AG10803 (cell line): ENCODE measurements around the gene POP7.
A peak's percentile ranks its signal among the peaks of the same experiment; 100 is the strongest.
"Not testable (repeated sequence)": the region's sequence is repeated elsewhere in the genome, so short reads cannot be mapped to it uniquely, and the experiment has no call there.

Experiments
- DNase-seq: peaks from one replicate; pipeline ENCODE4 v3.0.0; 2010; ENCODE audit warnings: low read depth
- H3K4me3 ChIP-seq: 2 replicates; pipeline ENCODE4 v1.5.1; 2011; ENCODE audit warnings: mild to moderate bottlenecking, low read length, control low read depth
- TF ChIP-seq, protein P1 (sequence below): conservative IDR thresholded peaks from 2 replicates; pipeline ENCODE4 v1.5.1; 2011; ENCODE audit warnings: mild to moderate bottlenecking, low read length, control low read depth, inconsistent platforms

The POP7 gene

DNA sequence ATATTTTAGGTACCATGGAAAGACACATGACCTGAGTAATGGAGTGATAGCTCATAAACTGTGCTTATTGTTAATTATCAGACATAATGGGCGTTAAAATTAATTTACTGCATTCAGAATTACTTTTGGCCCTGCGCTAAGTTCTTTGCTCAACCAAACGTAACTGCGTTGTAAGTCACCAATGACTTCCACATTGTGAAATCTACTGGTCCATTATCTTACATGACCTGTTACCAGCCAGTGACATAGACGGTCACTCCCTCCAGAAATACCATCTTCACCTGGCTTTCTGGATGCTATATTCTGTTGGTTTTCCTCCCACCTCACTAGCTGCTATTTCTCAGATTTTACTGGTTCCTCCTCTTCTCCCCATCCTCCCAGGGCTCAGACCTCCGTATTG lies 6.9 kb upstream of the POP7 start:
- no peak overlapping the region for H3K4me3 ChIP-seq
- DNase-seq: no peak
- TF ChIP-seq, protein P1, sequence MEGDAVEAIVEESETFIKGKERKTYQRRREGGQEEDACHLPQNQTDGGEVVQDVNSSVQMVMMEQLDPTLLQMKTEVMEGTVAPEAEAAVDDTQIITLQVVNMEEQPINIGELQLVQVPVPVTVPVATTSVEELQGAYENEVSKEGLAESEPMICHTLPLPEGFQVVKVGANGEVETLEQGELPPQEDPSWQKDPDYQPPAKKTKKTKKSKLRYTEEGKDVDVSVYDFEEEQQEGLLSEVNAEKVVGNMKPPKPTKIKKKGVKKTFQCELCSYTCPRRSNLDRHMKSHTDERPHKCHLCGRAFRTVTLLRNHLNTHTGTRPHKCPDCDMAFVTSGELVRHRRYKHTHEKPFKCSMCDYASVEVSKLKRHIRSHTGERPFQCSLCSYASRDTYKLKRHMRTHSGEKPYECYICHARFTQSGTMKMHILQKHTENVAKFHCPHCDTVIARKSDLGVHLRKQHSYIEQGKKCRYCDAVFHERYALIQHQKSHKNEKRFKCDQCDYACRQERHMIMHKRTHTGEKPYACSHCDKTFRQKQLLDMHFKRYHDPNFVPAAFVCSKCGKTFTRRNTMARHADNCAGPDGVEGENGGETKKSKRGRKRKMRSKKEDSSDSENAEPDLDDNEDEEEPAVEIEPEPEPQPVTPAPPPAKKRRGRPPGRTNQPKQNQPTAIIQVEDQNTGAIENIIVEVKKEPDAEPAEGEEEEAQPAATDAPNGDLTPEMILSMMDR: no peak

DNA sequence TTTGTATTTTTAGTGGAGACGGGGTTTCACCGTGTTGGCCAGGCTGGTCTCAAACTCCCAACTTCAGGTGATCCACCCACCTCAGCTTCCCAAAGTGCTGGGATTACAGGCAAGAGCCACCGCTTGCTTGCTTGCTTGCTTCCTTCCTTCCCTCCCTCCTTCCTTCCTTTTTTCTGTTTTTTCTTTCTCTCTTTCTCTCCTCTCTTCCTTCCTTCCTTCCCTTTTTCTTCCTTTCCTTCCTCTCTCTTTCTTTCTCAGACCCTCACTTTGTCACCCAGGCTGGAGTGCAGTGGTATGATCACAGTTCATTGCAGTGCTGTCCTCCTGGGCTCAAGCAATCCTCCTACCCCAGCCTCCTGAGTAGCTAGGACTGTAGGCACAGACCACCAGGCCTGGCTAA lies 4.8 kb upstream of the POP7 start:
- not testable (repeated sequence) for H3K4me3 ChIP-seq, DNase-seq

DNA sequence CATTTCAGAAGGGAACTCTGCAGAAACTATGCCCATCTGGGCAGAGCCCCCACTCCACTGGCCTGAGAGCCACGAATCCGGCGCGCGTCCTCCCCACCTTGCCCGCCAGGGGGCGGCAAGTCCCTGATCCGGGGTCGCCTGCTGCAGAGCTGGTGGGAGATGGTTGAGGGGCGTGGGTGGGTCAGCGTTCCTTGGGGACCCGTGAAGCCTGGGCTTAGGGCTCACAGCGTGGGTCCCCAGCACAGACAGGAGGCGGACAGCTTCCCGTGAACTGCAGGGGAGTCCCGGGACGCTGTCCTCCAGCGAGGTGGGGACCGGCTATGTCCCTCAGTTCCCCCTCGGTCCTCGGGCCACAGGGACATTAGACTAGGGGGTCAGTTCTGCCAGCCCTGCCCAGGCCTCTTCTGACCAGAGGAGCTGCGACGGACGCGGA lies 585 bp upstream of the POP7 start:
- peak; percentile 58 for DNase-seq
- TF ChIP-seq, protein P1: peak; percentile 84
- peak overlapping the region; percentile 91 for H3K4me3 ChIP-seq

DNA sequence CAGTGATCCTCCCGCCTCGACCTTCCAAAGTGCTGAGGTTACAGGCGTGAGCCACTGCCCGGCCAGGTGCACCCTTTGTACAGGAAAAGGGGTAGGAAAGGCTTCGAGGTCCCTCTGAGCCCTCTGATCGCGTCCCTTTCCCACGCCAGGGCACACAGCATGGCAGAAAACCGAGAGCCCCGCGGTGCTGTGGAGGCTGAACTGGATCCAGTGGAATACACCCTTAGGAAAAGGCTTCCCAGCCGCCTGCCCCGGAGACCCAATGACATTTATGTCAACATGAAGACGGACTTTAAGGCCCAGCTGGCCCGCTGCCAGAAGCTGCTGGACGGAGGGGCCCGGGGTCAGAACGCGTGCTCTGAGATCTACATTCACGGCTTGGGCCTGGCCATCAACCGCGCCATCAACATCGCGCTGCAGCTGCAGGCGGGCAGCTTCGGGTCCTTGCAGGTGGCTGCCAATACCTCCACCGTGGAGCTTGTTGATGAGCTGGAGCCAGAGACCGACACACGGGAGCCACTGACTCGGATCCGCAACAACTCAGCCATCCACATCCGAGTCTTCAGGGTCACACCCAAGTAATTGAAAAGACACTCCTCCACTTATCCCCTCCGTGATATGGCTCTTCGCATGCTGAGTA lies 871 bp downstream of the POP7 start:
- H3K4me3 ChIP-seq: peak overlapping the region; percentile 87
- TF ChIP-seq, protein P1: no peak
- DNase-seq: no peak

DNA sequence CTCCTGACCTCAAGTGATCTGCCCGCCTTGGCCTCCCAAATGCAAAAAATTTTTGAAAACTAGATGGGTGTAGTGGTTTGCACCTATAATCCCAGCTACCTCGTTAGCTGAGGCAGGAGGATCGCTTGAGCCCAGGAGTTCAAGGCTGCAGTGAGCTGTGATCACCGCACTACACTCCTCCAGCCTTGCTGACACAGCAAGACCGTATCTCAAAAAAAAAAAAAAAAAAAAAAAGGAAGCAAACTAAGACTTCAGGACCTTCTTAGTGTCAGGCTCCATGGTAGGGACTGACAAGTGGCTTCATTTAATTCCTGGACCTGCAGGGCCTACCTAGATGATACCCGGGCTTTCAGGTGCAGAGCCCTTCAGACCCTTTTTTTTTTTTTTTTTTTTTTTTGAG lies 2.5 kb downstream of the POP7 start:
- no peak for DNase-seq
- H3K4me3 ChIP-seq: no peak overlapping the region
- TF ChIP-seq, protein P1: no peak

DNA sequence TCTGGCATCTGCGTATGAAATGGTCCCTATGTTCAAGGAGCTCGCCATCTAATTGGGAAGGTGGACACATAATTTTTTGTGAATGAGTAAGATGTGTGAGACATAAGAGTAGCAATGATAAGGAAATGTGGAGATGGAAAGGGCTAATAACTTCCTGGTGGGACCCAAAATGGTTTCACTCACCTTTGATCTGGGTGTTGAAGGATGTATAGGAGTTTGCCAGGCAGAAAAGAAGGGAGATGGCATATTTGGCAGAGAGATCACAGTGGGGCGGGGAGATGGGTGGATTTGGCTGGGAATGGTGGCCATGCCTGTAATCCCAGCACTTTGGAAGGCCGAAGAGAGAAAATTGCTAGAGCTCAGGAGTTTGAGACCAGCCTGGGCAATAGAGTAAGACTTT lies 4.5 kb downstream of the POP7 start:
- TF ChIP-seq, protein P1: no peak
- no peak for DNase-seq
- H3K4me3 ChIP-seq: no peak overlapping the region

DNA sequence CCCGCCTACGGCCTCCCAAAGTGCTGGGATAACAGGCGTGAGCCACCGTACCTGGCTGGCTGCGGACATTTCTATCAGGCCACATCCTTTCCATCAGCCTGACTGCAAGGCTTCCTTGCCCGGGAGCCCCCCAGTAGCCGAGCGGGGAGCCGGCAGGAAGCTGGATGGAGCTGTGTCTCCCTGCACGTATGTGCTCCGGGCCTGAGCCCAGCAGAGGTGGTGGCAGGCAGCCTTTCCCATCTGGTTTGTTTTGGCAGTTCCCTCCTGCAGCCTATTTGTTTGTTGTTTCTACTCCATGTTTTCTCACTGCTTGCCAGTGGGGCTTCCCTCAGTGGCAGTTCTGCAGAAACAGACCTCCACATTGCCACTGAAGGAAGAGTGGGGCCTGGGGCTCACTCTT lies 5.4 kb downstream of the POP7 start:
- TF ChIP-seq, protein P1: no peak
- H3K4me3 ChIP-seq: no peak overlapping the region
- no peak for DNase-seq

DNA sequence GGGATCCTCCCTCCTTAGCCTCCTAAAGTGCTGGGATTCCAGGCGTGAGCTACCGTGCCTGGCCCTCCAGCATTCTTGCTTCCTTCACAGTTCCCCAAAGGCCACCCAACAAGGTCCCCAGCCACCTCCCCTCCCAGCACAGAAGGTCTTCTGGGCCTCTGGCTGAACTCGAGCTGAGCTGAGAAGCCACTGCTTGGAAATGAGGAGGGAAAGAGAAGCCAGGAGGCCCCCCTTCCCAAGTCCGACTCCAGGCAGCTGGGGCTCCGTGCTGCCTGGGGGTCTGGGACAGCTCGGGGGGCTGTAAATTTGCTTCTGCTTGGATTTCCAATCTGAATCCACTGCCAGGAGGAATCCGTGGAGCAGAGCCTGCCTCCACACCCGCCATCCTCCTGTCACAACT lies 8.8 kb downstream of the POP7 start:
- no peak overlapping the region for H3K4me3 ChIP-seq
- TF ChIP-seq, protein P1: no peak
- no peak for DNase-seq

DNA sequence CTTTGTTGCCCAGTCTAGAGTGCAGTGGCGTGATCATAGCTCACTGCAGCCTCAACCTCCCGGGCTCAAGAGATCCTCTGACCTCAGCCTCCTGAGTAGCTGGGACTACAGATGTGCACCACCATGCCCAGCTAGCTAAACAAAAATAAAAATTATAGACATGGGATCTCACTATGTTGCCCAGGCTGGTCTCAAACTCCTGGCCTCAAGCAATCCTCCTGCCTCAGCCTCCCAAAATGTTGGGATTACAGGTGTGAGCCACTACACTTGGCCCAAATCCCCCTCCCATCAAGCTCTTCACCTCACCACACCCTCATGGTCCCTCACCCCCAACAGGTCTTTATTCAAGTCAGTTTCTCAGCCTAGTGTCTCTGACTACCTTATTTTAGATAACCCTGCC lies 11.2 kb downstream of the POP7 start:
- DNase-seq, H3K4me3 ChIP-seq: not testable (repeated sequence)
